DMS53 treated with DMSO at 0.1 percent for 48 hours (cell line): ENCODE results near the gene POLR1F.
A peak's percentile ranks its signal among the peaks of the same experiment; 100 is the strongest.
"Not testable (repeated sequence)": the region's sequence is repeated elsewhere in the genome, so short reads cannot be mapped to it uniquely, and the experiment has no call there.

Experiments used
- DNase-seq: peaks from one replicate; lab custom pipeline; 2025; ENCODE audit not compliant: unreplicated experiment; lab: John Stamatoyannopoulos, UW

Gene POLR1F

GRCh38 chr7:19708397-19709248 is at the start of gene POLR1F:
Gene POLR1F (minus strand): TSS chr7:19709037. CDS start chr7:19709016, 21 bp downstream.
- peak; percentile 99 for DNase-seq

GRCh38 chr7:19754521-19755116 is 45.8 kb upstream of the POLR1F start:
- peak; percentile 72 for DNase-seq

- no peak for DNase-seq
Observed at GRCh38 chr7:19752020-19752419, 43.2 kb upstream of the POLR1F start.

DNA sequence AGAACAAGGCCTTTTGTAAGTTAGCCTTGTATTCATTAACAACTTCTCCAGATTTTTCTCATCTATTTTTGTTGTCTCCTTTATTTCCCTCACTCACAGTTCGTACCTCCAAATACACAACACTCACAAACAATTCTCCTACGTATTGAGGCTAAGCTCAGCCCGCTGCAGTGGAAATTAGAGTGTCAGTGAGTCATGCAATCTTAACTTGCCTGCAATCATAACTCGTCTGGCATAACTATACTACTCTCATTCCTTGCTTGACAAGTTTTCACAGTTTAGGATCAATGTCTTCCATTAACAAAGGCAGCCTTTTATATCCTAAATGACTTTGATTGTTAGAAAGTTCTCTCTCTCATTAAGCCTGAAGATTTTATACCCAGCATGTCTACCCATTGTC is 40.8 kb upstream of the POLR1F start:
- no peak for DNase-seq

GRCh38 chr7:19747740-19748339 is 39.0 kb upstream of the POLR1F start:
- peak; percentile 92 for DNase-seq

DNA sequence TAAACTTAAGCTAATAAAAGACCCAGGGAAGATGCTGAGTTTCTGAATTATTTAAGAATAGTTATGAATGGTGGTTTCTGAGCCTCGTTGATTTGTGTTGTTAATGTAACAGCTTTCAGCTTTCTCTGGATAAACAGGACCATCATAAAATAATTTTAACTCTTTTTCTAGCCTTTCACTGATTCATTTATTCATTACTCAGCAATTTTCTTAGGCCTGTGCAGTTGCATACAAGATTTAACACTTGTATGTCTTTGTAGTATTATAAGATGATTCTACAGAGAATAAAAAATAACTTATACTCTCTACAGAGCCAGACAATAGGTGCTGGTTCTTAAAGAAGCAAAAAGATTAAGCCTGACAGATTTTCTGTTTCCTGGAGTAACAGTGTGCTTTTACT is 35.2 kb upstream of the POLR1F start:
- no peak for DNase-seq

DNA sequence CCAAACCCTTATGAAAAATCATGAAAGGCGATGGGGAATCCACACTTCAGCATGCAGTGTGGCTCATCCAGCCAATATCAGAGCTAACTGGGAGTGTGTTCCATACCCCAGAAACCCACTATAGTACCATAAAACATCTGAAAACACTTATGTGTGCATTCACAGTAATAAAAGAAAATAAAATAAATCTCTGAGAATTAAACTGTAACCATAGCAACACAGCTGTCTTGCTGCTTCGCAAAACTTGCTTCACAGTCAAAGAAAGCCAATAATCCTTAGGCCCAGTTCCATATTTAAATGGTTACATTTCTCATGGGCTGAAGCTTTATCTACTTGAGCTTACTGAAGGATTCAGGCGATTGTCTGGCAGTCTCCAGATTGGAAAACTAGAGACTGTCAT is 19.9 kb upstream of the POLR1F start:
- DNase-seq: no peak

DNA sequence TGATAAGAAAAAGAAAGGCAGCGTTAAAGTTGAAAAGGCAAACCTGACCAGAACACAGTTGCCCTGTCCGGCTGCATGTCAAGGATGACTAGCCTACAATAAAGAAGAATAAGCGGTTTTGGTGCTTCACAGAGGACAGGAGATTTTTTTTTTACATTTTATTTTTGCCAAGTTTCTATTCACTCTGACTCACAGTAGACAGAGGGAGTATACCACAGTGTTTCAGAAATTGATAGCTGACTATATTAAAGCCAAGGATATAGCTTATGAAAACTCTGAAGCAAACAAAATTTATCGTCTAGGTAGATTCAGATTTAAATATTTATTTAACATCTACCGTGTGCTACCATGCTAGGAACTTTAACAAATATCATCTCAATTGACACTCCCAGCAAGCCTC is 16.9 kb upstream of the POLR1F start:
- DNase-seq: no peak

DNA sequence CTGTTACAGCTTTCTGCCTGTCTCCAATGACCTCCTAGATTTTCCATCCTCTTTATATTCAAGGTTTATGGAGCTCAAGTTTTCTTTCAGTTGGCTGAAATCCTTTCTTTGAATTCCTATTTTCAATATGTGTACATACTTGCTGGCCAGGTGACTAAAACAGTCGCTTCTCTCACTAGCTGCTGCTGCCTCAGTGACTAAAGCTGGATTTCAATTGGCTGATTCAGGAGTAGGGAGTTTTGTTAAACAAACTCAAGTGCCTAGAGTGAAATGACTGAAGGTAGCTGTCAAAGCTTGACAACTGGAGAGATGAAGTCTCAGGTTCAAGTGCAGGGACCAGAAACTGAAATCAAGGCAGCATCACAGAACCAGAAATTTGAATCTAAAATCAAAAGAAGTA is 6.7 kb upstream of the POLR1F start:
- DNase-seq: no peak

GRCh38 chr7:19713676-19714075 is 4.8 kb upstream of the POLR1F start:
- DNase-seq: peak; percentile 76

DNA sequence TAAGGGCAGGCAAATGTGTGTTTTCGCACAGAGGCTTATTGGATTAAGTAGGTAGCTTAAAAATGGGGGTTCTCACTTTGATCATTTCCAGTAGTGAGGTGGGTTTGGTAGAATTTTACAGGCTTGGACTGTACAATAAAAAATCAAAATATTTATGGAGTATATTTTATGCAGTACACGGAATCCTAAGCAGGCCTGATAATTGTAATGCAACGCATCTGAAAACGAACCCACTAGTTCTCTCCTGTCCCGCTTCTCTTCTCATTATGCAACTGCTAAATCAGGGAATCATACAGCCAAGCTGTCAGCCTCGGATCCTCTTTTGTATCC is 377 bp upstream of the POLR1F start:
- DNase-seq: no peak

GRCh38 chr7:19707240-19707639 is 1.6 kb downstream of the POLR1F start:
- DNase-seq: no peak

GRCh38 chr7:19705663-19706062 is 3.2 kb downstream of the POLR1F start:
- DNase-seq: no peak

- peak; percentile 98 for DNase-seq
Observed at GRCh38 chr7:19701471-19701870, 7.4 kb downstream of the POLR1F start.

DNA sequence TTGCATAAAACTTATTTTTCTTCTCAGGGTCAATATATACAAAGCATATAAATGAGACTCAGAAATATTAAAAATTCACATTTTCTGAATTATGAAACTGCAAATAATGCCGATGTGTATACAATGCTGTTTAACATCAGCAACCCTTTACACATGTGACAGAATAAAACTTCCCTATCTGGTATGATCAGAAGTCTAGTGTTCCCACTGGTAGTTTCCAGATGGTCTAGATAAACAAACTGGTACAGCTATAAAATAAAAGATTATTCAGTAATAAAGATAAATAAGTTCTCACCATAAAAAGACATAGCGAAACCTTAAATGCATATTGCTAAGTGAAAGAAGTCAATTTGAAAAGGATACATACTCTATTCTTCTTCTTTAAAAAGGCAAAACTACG is 7.9 kb downstream of the POLR1F start:
- DNase-seq: no peak

DNA sequence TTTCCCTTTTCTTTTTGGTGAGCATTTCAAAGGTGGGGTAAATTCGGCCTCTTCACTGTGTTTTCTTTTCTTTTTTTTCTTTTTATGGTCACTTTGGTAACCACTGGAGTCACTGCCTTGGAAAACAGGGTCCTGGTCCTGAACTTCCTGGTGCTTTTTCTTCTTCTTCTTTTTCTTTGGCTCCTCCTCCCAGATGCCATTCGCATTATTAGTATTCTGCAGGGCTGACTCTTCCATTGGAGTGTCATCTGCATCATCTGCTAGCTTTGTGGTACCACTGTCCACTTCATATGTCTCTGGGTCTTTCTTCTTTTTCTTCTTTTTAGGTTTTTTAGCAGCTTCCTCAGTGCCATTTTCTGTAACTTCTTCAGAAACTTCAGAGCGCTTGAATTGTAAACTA is 10.5 kb downstream of the POLR1F start:
- DNase-seq: no peak

- no peak for DNase-seq
Observed at GRCh38 chr7:19696926-19697325, 11.9 kb downstream of the POLR1F start.

DNA sequence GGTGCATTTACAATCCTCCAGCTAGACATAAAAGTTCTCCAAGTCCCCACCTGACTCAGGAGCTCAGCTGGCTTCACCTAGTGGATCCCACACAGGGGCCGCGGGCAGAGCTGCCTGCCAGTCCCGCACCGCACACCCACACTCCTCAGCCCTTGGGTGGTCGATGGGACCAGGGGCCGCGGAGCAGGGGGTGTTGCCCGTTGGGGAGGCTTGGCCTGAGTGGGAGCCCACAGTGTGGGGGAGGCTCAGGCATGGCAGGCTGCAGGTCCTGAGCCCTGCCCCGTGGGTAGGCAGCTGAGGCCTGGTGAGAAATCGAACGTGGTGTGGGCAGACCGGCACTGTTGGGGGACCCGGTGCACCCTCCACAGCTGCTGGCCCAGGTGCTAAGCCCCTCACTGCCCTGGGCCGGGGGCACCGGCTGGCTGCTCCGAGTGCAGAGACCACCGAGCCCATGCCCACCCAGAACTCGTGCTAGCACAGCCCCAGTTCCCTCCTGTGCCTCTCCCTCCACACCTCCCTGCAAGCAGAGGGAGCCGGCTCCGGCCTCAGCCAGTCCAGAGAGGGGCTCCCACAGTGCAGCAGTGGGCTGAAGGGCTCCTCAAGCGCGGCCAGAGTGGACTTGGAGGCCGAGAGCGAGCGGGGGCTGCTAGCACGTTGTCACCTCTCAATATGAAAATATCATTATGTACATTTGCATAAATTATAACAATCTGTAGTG is 16.6 kb downstream of the POLR1F start:
- DNase-seq: no peak

- DNase-seq: no peak
Observed at GRCh38 chr7:19690736-19691135, 18.1 kb downstream of the POLR1F start.

- not testable (repeated sequence) for DNase-seq
Observed at GRCh38 chr7:19689130-19689529, 19.7 kb downstream of the POLR1F start.

GRCh38 chr7:19681596-19681995 is 27.2 kb downstream of the POLR1F start:
- no peak for DNase-seq

- no peak for DNase-seq
Observed at GRCh38 chr7:19677180-19677579, 31.7 kb downstream of the POLR1F start.
